ENCODE data around the gene TNFSF4. TPM values are rescaled to one million over a fixed set of nuclear protein-coding genes. Genes with fewer than 3 reads are reported as not detected.

The TNFSF4 gene
- total RNA-seq, 2 donors from 2014 or later: 1.9 to 2.3 TPM

DNA sequence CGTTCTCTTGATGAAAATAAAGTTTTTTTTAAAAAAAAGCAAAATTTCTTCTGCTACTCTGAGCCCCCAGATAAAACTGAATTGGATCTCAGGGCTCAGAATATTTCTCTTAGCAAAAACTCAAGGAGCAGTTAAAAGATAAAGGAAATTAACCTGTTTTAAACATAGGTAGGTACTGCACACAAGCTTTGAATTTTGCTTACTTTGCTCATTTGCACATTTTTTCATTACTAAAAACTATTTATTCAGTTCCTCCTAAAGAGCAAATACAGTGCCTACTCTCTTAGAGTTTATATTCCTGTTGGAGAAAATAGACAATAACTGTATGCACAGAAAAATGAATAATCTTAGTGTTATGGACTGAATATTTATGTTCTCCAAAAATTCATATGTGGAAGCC lies 13.0 kb upstream of the TNFSF4 start:
- DNase-seq: no peak
- ATAC-seq: no peak
- intact Hi-C loops (cut with DNase I): no loop called here

DNA sequence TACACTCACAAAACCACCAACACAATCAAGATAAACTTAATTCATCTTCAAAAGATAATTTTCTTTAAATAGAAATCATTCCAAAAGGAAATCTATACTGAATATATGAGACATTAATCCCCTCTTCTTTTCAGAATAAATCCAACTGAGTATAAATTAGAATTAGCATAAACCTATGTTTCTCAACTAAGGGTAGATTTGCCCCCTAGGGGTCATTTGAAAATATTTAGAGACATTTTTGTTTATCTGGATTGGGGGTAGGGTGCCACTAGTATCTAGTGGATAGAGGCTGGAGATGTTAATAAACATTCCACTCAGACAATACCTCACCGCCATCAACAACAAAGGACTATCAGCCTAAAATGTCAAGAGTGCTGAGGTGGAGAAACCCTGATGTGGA lies 6.5 kb upstream of the TNFSF4 start:
- ATAC-seq: no peak
- no peak for DNase-seq
- intact Hi-C loops (cut with DNase I): no loop called here

DNA sequence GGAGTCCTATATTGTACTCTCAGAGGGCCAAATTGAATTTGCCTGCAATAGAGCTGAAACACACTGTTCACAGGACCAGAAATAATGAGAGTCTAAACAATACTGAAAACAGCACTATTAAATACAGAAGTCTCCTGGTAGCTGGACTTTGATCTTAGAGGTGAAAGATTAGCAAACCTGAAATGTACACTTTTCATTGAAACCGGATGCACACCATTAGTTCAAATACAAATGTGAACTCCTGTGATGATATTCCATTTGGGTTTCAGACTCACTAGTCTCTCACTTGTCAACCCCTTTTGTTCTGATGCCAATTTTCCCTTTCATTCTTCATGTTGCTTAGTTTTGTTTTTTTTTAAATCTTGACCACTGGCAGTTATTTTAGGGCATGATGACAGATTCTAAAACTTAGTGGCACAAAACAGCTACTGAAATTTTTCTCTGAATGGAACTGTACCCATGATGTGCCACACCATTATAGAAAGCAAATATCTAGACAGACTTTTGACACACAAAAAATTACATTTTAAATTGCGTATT lies 5.9 kb upstream of the TNFSF4 start:
- no peak for ATAC-seq
- intact Hi-C loops (cut with DNase I): no loop called here
- DNase-seq: no peak

DNA sequence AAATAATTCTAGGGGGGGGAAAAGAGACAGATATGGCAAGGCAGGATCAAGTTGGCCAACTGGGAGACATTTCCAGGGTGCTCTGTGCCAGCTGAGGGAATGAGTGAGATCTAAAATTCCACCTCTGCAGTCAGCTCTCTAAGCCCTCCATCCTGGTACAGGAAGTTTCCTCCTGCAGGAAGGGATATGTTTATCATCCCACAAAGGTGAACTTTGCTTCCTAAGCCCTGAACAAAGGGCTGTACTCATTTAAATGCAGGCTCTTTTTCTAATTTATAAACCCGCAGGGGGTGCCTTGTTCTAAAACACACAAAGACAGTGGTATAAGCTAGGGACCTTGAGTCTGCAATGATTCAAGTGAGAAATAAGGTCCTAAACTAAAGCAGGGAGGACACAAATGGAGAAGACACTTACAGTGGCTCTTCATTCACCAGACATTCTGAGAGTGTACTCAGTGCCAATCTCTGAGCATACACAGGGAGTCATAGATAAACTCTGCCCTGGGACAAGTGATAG lies 3.6 kb upstream of the TNFSF4 start:
- intact Hi-C loops (cut with DNase I): no loop called here
- DNase-seq (no peak), ATAC-seq (peak in 1 of 2 donors; percentile 45)

DNA sequence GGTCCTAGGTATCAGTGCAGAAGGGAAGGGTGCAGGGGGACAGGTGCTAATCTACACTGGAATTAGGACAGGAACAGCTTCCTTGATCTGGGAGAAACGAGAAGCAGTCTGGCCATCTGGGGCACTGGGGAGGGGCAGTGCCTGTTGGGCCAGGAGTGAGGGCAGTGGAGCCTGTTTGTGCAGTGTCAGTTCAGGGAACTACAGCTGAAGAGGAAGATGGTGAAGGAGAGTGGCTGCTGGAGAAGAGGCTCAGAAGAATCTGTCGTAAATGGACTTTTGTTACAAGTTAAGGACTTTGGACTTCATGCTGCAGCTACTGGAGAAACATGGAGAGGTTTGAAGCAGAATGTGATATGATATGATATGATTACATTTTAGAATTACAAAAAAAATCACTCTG lies 3.2 kb upstream of the TNFSF4 start:
- no peak for DNase-seq
- intact Hi-C loops (cut with DNase I): no loop called here
- no peak for ATAC-seq

DNA sequence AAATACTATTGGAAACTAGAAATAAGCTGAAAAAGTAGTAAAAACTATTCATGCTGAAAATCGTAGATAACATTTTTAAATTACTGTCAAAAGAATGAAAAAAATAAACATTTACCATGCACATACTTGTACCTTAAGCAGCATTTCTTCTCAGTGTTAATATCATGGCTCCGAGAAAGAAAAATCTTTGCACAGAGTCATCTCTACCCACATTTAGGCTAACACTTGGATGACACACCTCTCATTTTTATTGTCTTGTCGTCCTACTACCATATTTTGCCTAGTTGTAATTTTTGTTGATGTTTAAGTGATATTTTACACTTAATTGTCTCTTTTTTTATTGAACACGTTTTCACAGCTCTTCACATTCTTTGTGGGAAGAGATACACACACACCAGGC lies 1.7 kb upstream of the TNFSF4 start:
- intact Hi-C loops (cut with DNase I): no loop called here
- DNase-seq: no peak
- ATAC-seq: no peak

DNA sequence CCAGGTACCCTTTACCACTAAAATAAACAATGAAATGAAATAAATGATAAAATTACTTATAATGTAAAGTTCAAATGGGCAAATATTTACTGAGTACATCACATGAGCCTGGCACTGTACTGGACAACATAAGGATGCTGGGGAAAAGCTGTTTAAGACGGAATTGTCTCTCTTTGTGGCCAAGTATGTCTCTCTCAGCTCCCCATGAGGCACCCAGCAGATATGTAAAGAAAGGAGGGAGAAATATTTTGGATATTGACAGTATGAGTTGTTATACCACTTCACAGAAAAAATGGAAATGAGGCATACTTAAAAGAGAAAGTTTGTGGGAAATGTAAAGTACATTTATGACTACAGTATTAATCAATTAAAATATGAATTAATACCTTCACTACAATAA lies 1.0 kb upstream of the TNFSF4 start:
- intact Hi-C loops (cut with DNase I): no loop called here
- DNase-seq: no peak
- ATAC-seq: no peak

DNA sequence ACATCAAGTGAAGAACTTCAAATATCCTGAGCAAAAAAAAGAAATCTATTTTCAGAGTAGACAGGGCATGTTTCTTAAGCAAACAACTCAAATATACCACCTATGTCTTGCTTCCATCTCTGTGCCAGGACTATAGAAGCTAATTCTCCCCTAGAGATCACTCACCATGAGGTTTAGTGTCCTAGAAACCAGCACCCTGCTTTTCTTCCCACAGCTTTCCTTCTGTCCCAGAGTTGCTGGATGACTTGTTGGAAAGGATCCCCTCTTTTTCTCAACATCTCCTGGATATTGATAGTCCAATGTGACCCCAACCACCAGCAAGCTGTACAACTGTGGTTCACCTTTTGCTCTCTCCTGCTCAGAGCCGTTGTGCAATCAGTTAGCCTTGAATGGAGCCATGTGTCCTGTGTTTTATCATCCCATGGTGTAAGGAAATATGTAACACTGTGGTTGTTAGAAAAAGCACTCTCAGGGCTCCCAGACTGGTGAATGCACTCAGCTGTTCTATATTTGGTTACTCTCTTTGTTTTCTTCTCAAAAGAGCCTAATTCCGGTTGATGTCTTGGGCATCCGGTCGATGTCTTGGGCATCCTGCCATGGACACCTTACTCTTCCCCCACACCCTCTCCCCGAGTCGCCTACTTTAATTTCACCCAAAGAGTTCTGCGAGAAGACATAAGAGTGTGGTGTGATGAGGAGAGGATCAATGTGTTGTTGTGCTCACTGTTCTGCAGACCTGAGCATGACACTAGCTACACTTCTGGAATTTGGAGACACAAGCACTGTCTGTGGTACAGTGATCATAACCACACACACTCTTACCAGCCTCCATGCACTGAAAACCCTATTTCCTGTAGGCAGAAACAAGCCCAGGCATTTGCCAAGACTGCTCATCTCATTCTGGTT lies 1.7 kb downstream of the TNFSF4 start:
- intact Hi-C loops (cut with DNase I): no loop called here
- ATAC-seq: peak; percentile 51 to 79
- DNase-seq: no peak

DNA sequence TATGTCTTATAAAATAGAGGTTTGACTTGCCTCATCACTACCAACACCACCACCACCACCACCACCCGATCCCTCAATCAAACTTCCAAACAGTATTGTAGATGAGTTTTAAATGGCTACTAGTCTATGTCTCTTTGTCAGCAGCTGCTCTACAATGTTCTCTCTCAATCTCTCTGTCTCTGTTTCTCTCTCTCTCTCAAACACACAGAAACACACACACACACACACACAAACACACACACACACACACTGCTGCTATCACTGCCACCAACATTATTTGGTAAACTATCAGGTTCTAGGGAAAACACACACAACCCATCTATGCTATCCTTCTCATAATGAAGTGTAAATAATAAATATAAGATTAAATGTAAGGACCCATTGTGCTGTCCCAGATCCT lies 2.4 kb downstream of the TNFSF4 start:
- DNase-seq (no peak), ATAC-seq (no peak)
- intact Hi-C loops (cut with DNase I): loop anchor here in 1 of 2 donors (5.0 kb wide), 1 partner anchor 377 kb away; no protein-coding TSS in a partner anchor

DNA sequence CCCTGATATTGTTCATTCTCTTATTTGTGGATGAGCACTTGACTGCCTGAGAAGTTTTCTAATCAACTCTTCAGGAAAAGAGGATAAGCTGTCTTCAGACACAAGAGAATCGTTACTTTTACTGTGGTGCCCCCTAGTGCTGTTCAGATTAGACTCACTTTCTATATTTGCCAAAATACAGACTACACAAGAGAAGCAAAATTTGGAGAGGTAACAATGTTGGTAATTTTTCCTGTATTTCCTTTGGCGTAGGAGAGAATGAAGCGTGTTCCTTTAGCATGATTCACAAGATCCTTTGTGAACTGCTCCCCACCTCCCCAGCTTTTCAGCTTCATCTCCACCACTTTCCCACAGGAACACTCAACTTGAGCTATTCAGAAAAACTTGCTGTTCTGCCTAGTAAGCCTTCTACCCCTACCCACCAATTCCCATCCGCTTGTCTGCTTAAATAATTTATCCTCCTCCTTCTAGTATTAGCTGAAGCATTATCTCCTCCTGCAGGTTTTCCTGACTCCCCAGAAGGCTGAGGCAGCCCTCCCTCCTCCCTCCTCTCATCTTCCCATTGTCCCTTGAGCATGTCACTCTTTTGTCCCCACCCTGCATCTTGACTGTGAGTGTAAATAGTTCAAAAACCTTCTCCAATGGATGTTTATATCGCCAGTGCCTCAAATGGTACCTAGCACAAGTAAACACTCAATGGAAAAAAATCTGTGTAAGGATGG lies 4.5 kb downstream of the TNFSF4 start:
- DNase-seq (no peak), ATAC-seq (peak; percentile 69 to 74)
- intact Hi-C loops (cut with DNase I): loop anchor here (2.0 to 5.0 kb wide), 3 partner anchors 375 to 456 kb away; no protein-coding TSS in a partner anchor

DNA sequence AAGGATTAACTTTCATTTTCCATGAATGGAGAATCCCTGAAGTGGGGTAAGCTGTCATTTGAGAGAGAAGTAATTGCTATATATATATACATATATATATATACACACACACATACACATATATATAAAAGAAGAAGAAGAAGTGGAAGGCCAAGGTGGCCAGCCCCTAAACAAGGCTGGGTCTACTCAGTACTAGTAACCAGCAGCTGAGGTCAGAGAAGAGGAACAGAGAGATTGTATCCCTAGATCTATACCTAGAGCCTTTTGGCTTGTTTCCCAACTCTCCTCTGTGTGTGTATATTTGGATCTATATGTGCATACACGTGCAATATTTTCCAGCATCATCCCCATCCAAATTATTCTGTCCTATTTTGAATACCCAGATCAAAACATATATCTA lies 5.2 kb downstream of the TNFSF4 start:
- no peak for ATAC-seq
- intact Hi-C loops (cut with DNase I): loop anchor here (2.0 to 5.0 kb wide), 3 partner anchors 375 to 455 kb away; no protein-coding TSS in a partner anchor

DNA sequence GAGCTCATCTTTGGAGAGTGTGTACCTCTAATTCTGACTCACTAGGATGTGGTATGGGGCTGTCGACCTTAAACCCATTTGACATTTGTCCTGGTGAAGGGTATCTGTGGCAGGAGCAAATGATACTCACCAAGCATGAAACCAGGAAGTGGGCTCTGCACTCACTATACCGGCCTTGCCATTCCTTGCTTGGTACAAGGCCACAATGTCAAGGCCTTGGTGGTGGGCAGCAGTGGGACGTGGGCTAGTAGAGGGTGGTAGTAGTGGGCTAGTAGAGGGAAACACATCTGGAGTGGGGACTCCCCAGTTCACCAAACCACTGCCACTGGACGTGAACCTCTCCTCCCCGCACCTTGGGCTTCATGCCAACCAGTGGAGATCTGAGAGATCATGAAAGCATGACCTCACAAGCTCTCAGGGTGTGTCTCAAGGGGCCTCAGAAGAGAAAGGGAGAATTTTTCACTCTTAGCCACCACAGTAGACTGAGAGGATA lies 11.5 kb downstream of the TNFSF4 start:
- intact Hi-C loops (cut with DNase I): no loop called here

More for the DNA sequence above, 5.2 kb downstream of the TNFSF4 start:
- DNase-seq: no peak

DNA sequence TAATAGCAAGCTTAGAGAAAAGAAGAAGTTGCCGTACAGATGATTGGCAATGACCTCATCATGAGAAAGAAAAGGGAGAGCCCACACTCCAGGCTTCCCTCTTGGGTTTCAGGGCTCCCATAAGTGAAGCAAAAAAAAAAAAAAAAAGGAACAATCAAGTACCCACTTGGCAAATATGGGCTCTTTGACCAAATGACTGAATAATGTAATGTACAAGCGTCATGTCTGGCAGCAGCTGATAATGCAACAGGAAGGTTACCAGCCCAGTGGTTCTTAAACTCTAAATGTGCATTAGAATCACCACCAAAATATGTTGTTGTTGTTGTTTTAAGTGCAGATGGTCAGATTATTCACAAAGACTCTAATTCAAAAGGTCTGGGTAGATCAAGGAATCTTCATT lies 13.5 kb downstream of the TNFSF4 start:
- DNase-seq (no peak), ATAC-seq (no peak)
- intact Hi-C loops (cut with DNase I): no loop called here

More for the DNA sequence above, 11.5 kb downstream of the TNFSF4 start:
- ATAC-seq: peak in 1 of 2 donors; percentile 21
- no peak for DNase-seq

DNA sequence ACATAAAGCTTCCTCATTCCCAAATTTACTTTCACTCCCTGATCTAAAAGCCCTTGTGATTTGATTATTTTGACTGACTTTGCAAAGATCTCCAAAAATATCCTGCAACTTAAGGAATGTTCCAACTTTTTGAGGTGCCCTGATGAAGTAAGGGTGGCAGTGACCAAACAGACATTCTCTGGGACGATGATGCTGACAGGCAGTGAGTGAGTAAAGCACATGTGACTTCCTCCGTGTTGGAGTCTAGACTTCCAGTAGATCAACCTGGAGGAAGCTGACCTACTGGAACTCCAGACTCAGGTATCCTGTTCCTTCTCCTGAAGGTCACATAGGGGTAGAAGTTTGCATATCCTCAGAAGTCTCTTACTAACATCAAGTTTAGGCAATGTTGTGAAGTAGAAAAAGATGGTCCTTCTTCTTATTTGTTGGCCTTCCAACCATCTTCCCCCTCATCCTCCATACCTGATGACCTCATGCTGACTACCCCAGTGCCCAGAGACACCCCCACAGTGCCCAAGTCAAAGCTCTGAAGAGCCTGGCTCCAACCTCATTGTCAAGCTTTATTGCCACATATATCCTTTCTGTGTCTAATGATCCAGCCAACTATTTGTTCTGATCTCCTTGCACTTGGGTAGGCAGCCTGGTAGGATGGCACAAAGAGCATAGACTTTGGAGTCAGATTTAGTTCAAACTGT lies 16.0 kb downstream of the TNFSF4 start:
- no peak for DNase-seq
- ATAC-seq: peak in 1 of 2 donors; percentile 27
- intact Hi-C loops (cut with DNase I): no loop called here

DNA sequence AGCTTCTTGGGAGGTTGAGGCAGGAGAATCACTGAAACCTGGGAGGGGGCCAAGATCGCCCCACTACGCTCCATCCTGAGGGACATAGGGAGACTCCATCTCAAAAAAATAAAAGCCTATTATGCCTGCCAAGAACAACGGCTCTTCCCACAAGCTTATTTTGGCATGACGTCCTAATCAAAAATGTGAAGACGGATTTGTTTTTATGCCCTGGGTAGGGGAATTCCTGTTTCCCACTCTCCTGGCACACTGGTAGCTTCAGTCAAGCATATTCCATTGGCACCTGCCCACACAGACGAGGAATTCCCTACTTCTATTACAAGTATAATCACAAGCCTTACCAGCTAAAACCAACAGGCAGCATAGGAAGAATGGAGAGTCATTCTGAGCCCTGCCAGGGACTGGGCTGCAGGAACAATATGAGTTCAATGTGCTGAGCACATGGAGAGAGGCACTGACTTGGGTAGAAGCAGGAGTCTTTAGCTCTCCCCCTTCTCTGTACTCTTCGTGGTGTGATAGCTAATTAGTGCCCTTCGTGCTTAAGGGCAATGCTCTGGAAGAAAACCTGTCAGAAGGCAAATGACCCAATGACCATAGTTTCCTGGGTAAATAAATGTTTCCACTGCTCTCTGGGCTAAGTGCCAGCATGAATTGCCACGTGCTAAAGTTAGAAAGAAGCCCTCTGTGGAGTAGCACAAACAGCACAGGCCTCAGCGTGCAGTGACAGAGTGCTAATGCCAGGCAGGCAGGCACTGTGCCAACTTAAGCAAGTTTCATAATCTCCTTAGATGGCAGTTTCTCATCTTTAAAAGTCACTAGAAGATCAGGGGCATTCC lies 16.8 kb downstream of the TNFSF4 start:
- peak; percentile 92 to 96 for ATAC-seq
- intact Hi-C loops (cut with DNase I): no loop called here
- peak; percentile 85 for DNase-seq

DNA sequence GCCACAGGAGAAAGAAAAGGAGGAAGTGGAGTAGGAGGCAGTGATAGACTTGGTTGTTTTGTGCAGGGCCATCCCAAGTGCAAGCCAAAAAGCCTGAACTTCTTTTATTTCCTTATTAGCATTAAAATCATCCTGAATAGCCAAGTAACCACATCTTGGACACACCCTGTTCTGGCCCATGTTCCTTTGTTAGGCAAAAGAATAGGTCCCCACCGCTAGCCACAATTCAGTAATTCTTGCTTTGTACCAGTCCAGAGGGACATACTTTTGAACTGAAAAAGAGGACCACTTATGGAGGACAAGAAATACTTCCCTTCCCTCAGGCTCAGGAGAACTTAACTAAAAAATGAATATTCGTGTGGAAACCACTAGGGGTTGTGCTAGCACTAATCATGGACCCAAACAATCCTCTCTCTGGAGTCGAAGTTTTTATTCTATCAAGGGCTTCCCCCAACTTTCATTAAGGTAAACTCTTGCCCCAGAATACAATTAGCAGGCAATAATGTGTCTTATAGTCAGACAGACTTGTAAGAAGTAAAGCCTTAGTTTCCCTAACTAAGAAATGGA lies 19.4 kb downstream of the TNFSF4 start:
- DNase-seq: no peak
- ATAC-seq: no peak
- intact Hi-C loops (cut with DNase I): no loop called here

DNA sequence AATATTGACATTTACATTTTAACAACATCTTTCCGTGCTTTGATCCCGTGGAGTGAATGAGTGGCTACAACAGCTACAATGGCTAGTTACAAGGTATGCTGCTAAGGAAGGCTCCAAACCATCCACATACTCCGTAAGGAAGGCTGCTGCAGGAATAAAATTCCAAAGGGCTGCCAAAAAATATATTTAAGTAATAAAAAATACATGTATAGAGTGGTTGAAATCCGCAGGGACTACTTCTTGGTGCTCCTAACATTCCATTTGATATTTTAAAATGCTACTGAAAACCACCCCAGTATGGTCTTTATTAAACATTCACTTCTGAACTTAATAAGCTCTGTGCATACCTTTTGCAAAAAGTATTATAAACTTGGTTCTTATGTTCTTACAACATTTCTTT lies 25.3 kb downstream of the TNFSF4 start:
- intact Hi-C loops (cut with DNase I): no loop called here
- no peak for DNase-seq
- no peak for ATAC-seq

DNA sequence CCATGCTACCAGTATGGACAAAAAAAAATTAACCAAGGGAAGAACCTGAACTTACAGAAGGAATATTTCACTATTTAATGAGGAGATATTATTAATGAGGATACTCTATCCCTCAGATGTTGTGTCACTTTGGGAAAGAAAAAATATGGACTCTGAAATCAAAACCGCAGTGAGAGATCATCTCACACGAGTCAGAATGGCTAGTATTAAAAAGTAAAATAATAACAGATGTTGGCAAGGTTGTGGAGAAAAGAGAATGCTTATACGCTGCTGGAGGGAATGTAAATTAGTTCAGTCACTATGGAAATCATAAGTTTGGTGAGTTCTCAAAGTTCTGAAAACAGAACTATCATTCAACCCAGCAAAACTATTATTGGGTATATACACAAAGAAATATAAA lies 30.9 kb downstream of the TNFSF4 start:
- intact Hi-C loops (cut with DNase I): no loop called here
- ATAC-seq (no peak), DNase-seq (no peak)
